Midbrain (tissue), 1 donor: ENCODE results near the gene GKAP1.
A peak's percentile ranks its signal among the peaks of the same experiment; 100 is the strongest.
"Not testable (repeated sequence)": the region's sequence is repeated elsewhere in the genome, so short reads cannot be mapped to it uniquely, and the experiment has no call there.

Experiments
- DNase-seq: peaks from one replicate; lab custom pipeline; 2025; lab: John Stamatoyannopoulos, UW

GKAP1 gene

GRCh38 chr9:83817356-83818278 lies at the start of gene GKAP1:
GKAP1 (minus strand) TSS chr9:83817769; CDS start chr9:83806517, 11,252 bp downstream.
- peak; percentile 74 for DNase-seq

- DNase-seq = not testable (repeated sequence)
These were observed 32.3 kb upstream of the GKAP1 start for GRCh38 chr9:83849895-83850294.

DNA sequence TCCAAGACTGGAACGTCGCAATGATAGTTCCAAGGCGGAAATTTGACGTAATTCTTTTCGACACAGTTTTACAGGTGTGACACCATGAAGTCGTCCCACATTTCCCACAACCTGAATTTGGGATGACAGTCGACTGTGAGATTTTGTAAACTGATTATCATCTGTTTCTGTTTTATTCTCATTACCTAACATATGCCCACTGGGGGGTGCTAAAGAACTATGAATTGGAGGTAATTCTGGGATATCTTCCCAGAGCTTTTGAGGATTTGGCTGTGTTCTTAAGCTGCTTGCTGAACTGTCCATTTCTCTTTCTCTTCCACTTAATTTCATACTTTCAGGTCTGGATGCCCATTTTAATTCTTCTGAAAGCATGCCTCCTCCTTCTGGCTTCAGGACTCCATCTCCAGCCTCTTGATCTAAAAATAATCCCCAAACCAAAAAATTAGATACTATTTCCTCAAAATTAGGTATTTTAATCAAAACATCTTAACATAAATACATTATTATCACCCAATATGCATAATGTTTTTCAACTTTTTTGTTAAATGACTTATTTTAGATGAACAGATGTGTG lies 19.6 kb upstream of the GKAP1 start:
- DNase-seq = not testable (repeated sequence)

GRCh38 chr9:83830426-83831071 lies 13.0 kb upstream of the GKAP1 start:
- DNase-seq = not testable (repeated sequence)

- not testable (repeated sequence) for DNase-seq
These were observed 7.5 kb upstream of the GKAP1 start for GRCh38 chr9:83824986-83825623.

DNA sequence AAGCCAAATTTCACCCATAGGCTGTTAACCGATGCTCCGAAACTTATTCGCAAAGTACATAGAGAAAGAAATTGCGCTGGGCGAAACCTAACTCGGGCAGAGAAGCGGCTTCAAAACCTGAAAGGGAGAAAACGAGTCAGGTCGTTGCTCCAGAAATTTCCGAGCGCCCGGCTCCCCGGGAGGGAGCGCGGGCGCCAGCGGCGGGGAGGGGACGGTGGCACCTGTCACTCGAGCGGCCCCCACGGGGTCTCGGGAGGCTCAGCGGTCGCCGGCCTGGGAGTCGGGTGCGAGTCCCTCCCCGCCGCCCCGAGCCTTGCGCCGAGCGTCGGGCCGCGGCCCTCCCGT lies 586 bp downstream of the GKAP1 start:
- DNase-seq = peak; percentile 19

GRCh38 chr9:83815120-83815519 lies 2.4 kb downstream of the GKAP1 start:
- DNase-seq = not testable (repeated sequence)

- not testable (repeated sequence) for DNase-seq
These were observed 8.4 kb downstream of the GKAP1 start for GRCh38 chr9:83809213-83809612.

DNA sequence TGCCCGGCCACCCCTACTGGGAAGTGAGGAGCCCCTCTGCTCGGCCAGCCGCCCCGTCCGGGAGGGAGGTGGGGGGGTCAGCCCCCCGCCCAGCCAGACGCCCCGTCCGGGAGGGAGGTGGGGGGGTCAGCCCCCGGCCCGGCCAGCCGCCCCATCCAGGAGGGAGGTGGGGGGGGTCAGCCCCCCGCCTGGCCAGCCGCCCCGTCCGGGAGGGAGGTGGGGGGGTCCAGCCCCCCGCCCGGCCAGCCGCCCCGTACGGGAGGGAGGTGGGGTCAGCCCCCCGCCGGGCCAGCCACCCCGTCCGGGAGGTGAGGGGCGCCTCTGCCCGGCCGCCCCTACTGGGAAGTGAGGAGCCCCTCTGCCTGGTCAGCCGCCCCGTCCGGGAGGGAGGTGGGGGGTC lies 13.1 kb downstream of the GKAP1 start:
- DNase-seq = not testable (repeated sequence)

DNA sequence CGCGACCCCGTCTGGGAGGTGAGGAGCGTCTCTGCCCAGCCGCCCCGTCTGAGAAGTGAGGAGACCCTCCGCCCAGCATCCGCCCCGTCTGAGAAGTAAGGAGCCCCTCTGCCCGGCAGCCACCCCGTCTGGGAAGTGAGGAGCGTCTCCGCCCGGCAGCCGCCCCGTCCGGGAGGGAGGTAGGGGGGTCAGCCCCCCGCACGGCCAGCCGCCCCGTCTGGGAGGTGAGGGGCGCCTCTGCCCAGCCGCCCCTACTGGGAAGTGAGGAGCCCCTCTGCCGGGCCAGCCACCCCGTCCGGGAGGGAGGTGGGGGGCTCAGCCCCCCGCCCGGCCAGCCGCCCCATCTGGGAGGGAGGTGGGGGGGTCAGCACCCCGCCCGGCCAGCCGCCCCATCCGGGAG lies 13.6 kb downstream of the GKAP1 start:
- not testable (repeated sequence) for DNase-seq

GRCh38 chr9:83800236-83801033 lies 17.1 kb downstream of the GKAP1 start:
- DNase-seq = no peak

DNA sequence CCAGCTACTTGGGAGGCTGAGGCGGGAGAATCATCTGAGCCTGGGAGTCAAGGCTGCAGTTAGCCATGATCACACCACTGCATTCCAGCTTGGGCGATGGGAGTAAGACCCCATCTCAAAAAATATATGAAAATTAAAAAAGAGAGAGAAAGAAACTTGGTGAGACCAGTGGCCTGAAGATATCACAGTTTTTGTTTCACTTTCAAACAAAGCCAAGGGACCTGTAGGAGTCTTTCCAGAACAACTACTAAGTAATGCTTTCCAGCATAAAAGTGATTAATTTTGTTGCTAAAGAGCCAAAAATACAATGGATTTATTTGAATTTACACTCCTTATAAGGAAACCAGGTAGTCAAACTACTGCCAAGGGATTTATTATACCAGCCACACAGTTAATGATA lies 23.5 kb downstream of the GKAP1 start:
- DNase-seq = no peak

DNA sequence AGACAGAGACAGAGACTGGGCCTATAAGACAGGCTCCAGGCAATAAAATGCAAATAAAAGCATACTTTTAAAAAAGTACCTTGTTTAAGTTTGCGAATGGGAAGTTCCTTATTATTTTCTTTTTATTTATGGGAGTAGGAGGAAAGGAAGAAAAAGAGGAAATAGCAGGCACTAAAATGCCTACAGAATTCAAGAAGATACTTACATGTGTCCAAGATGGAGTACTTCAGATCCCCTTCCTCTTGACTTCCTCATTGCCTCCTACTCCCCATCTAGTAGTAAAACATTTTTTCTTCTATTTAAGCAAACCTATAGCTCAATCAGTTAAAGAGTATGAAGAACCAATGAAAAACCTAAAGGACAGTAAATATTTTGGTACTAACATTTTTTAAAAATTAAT lies 24.8 kb downstream of the GKAP1 start:
- no peak for DNase-seq

- DNase-seq = no peak
These were observed 39.4 kb downstream of the GKAP1 start for GRCh38 chr9:83778164-83778563.

- no peak for DNase-seq
These were observed 41.6 kb downstream of the GKAP1 start for GRCh38 chr9:83775932-83776331.

DNA sequence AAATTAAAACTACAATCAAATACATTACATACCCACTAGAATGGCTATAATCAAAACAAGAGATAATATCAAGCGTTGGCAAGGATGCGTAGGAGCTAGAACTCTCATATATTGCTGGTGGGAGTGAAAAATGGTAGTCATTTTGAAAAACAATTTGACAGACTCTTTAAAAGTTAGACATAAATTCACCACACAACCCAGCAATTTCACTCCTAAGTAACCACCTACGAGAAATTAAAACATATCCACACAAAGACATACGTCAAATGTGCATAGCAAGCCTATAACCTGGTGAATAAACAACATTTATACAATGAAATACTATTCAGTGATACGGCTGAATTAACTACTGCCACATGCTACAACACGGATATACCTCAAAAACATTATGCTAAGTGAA lies 44.7 kb downstream of the GKAP1 start:
- DNase-seq = no peak

DNA sequence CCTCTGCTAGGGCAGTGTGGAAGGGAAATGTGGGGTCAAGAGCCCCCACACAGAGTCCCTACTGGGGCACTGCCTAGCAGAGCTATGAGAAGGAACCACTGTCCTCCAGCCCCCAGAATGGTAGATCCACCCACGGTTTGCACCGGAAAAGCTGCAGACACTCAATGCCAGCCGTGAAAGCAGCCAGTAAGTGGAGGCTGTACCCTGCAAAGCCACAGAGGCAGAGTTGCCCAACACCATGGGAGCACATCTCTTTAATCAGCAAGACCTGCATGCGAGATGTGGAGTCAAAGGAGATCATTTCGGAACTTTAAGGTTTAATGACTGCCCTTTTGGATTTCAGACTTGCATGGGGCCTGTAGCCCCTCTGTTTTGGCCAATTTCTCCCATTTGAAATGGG lies 52.2 kb downstream of the GKAP1 start:
- DNase-seq = no peak

- DNase-seq = no peak
These were observed 63.1 kb downstream of the GKAP1 start for GRCh38 chr9:83754383-83754977.

DNA sequence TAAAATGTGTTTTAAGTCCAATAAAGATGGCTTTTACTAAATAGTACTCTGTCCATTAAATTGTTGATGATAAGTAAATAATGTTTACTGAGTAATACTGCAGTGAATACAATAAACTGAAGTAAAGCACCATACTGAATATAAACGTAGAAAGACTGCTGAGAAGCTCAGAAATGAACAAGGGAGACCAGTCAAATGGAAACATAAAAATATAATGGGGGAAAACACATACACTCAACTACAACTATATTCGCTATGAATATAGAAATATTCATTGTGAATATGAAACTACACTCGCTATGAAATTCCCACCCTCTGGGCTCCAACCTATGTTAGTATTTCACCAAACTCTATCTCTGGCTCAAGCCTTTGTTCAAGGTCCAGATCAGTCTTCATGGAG lies 67.9 kb downstream of the GKAP1 start:
- DNase-seq = no peak

DNA sequence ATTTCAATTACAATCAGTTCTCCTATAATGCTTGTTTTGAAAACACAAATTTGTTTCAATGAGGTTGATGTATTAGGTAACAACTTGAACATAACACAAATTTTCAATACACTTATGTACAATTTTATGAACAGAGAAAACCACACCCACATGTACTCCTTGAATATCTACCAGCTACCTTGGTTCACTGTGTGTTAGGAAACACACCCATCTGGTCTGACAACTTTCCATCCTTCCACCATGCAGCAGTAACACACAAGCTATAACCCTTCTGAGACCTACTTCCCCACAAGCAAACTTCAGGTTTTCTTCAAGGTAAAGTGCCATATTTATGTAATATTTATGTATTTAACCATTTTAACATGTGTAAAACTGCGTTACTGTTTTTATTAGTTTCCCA lies 73.4 kb downstream of the GKAP1 start:
- no peak for DNase-seq

DNA sequence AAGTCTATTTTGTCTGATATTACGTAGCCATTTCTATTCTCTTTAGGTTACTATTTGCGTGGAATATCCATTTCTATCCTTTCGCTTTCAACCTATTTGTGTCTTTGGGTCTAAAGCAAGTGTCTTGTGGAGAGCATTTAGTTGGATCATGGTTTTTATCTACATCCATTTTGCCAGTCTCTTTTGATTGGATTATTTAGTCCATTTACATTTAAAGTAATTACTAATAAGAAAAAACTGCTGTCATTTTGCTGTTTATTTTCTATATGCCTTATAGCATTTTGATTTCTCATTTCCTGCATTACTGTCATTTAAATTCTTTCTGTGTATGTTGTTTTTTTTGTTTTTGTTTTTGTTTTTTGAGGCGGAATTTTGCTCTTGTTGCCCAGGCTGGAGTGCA lies 83.8 kb downstream of the GKAP1 start:
- DNase-seq = no peak
